Smooth muscle cell (in vitro differentiated cells): Measurements from ENCODE around the gene GLT6D1. TPM values are rescaled to one million over a fixed set of nuclear protein-coding genes. Genes with fewer than 3 reads are reported as not detected.

Source experiments
- DNase-seq: peaks from one replicate; lab custom pipeline; 2025; ENCODE audit not compliant: unreplicated experiment; lab: John Stamatoyannopoulos, UW
- H2AFZ ChIP-seq: fragments of 200-600 bp; sonication (generic); 2 replicates; pipeline ENCODE4 v1.6.0; 2016; ENCODE audit warnings: antibody characterized with exemption, low read depth, mild to moderate bottlenecking
- H3F3A ChIP-seq: fragments of 200-600 bp; sonication (generic); 2 replicates; pipeline ENCODE4 v1.6.0; 2017; ENCODE audit warnings: antibody characterized with exemption, low read depth
- H3K27ac ChIP-seq: fragments of 200-600 bp; sonication (generic); 2 replicates; pipeline ENCODE4 v1.5.1; 2016; ENCODE audit warnings: low read depth, mild to moderate bottlenecking
- H3K27me3 ChIP-seq: fragments of 200-600 bp; sonication (generic); 2 replicates; pipeline ENCODE4 v1.6.1; 2016; ENCODE audit warnings: low read depth, mild to moderate bottlenecking
- H3K36me3 ChIP-seq: fragments of 200-600 bp; sonication (generic); 2 replicates; pipeline ENCODE4 v1.5.1; 2016; ENCODE audit warnings: low read depth
- H3K4me1 ChIP-seq: fragments of 200-600 bp; sonication (generic); 2 replicates; pipeline ENCODE4 v1.5.1; 2016; ENCODE audit warnings: low read depth
- H3K4me2 ChIP-seq: fragments of 200-600 bp; sonication (generic); 2 replicates; pipeline ENCODE4 v1.6.0; 2016; ENCODE audit warnings: mild to moderate bottlenecking
- H3K4me3 ChIP-seq: fragments of 200-600 bp; sonication (generic); 2 replicates; pipeline ENCODE4 v1.5.1; 2016; ENCODE audit warnings: mild to moderate bottlenecking
- H3K79me2 ChIP-seq: fragments of 200-600 bp; sonication (generic); 2 replicates; pipeline ENCODE4 v1.6.0; 2016; ENCODE audit warnings: low read depth, mild to moderate bottlenecking
- H3K9ac ChIP-seq: fragments of 200-600 bp; sonication (generic); 2 replicates; pipeline ENCODE4 v1.6.0; 2016; ENCODE audit warnings: low read depth
- H3K9me3 ChIP-seq: fragments of 200-600 bp; sonication (generic); replicated peaks from 2 replicates; pipeline ENCODE4 v1.5.1; 2016; ENCODE audit warnings: low read depth
- H4K20me1 ChIP-seq: fragments of 200-600 bp; sonication (generic); 2 replicates; pipeline ENCODE4 v1.6.0; 2016; ENCODE audit warnings: low read depth
- CTCF ChIP-seq: fragments of 200-600 bp; sonication (generic); IDR thresholded peaks from 2 replicates; pipeline ENCODE4 v1.5.1; 2017; ENCODE audit warnings: borderline replicate concordance, mild to moderate bottlenecking, antibody characterized with exemption; ENCODE audit not compliant: insufficient read depth, poor library complexity, severe bottlenecking
- WGBS: methylation state at CpG from one replicate; pipeline ENCODE4 v1.1.7; 2016; ENCODE audit warnings: low lambda C conversion rate; 5-methylcytosine and 5-hydroxymethylcytosine counted together
- polyA plus RNA-seq: library from polyadenylated mRNA; unstranded; fragments of >200 nt; fragmentation: Nextera tagmentation; extraction: Ambion mirVana; gene quantifications from 2 replicates; pipeline ENCODE4 v1.2.1, GENCODE V29; 2016
- total RNA-seq: library from RNA; depleted of rRNA; stranded (reverse); fragments of >200 nt; gene quantifications from 2 replicates; pipeline ENCODE4 v1.2.3, GENCODE V29; 2014

The GLT6D1 gene
- total and polyA plus RNA-seq, 2 experiments from 2014 or later, result not detected

GRCh38 chr9:135683401-135684034 is 44.2 kb upstream of the GLT6D1 start:
- Histone ChIP-seq H3K9me3 (no peaks in the 10 kb centered on the region), H3K36me3 (no peaks in the 10 kb centered on the region), H2AFZ (no peak overlapping the region), H3K79me2 (no peaks in the 10 kb centered on the region), H3K4me2 (no peak overlapping the region), H3K4me1 (no peaks in the 10 kb centered on the region), H3K27me3 (no peaks in the 10 kb centered on the region), H4K20me1 (no peaks in the 10 kb centered on the region), H3F3A (no peaks in the 10 kb centered on the region), H3K27ac (no peak overlapping the region), H3K4me3 (no peak overlapping the region), H3K9ac (no peak overlapping the region)
- 85% methylated on average over 8 of the region's 15 CpGs for WGBS
- no peak for DNase-seq
- no peak for TF ChIP-seq CTCF

- Histone ChIP-seq H3K4me3 (no peak overlapping the region), H3F3A (no peaks in the 10 kb centered on the region), H3K36me3 (no peaks in the 10 kb centered on the region), H4K20me1 (no peaks in the 10 kb centered on the region), H2AFZ (no peak overlapping the region), H3K79me2 (no peaks in the 10 kb centered on the region), H3K9me3 (no peaks in the 10 kb centered on the region), H3K27ac (no peak overlapping the region), H3K27me3 (no peaks in the 10 kb centered on the region), H3K4me1 (no peaks in the 10 kb centered on the region), H3K4me2 (no peak overlapping the region), H3K9ac (no peak overlapping the region)
- TF ChIP-seq CTCF, result no peak
- WGBS, result 96% methylated on average over 5 of the region's 5 CpGs
- DNase-seq, result no peak
These were observed 41.8 kb upstream of the GLT6D1 start for GRCh38 chr9:135681161-135681560.

- TF ChIP-seq CTCF, result no peak
- no peaks in the 10 kb centered on the region for H3K4me1 ChIP-seq
- no peaks in the 10 kb centered on the region for H3K9me3 ChIP-seq
- no peaks in the 10 kb centered on the region for H4K20me1 ChIP-seq
- DNase-seq, result no peak
- no peak overlapping the region for H3K9ac ChIP-seq
- no peaks in the 10 kb centered on the region for H3K79me2 ChIP-seq
- H3K36me3 ChIP-seq, result no peaks in the 10 kb centered on the region
- no peak overlapping the region for H2AFZ ChIP-seq
- H3K27ac ChIP-seq, result no peak overlapping the region
- no peak overlapping the region for H3K4me2 ChIP-seq
- no peak overlapping the region for H3K4me3 ChIP-seq
- no peaks in the 10 kb centered on the region for H3K27me3 ChIP-seq
- H3F3A ChIP-seq, result no peaks in the 10 kb centered on the region
- WGBS, result 85% methylated on average over 16 of the region's 16 CpGs
These were observed 40.7 kb upstream of the GLT6D1 start for GRCh38 chr9:135680056-135680455.
